NCI-H2196 treated with DMSO at 0.1 percent for 48 hours (cell line): ENCODE measurements around the gene KLKB1.
"Not testable (repeated sequence)": the region's sequence is repeated elsewhere in the genome, so short reads cannot be mapped to it uniquely, and the experiment has no call there.

Source experiments
- DNase-seq: peaks from one replicate; lab custom pipeline; 2025; ENCODE audit not compliant: unreplicated experiment; lab: John Stamatoyannopoulos, UW

The KLKB1 gene

GRCh38 chr4:186226521-186227189 is 652 bp upstream of the KLKB1 start:
- no peak for DNase-seq

- DNase-seq = no peak
Measured at GRCh38 chr4:186227744-186228513, 622 bp downstream of the KLKB1 start.

- DNase-seq = no peak
Measured at GRCh38 chr4:186228514-186228894, 1.2 kb downstream of the KLKB1 start.

GRCh38 chr4:186234367-186234766 is 7.1 kb downstream of the KLKB1 start:
- no peak for DNase-seq

GRCh38 chr4:186236126-186236525 is 8.8 kb downstream of the KLKB1 start:
- DNase-seq = no peak

- DNase-seq = no peak
Measured at GRCh38 chr4:186240452-186240847, 13.1 kb downstream of the KLKB1 start.

- DNase-seq = peak; percentile 37
Measured at GRCh38 chr4:186240848-186241491, 13.7 kb downstream of the KLKB1 start.

- DNase-seq = no peak
Measured at GRCh38 chr4:186241616-186242015, 14.3 kb downstream of the KLKB1 start.

GRCh38 chr4:186242031-186242430 is 14.7 kb downstream of the KLKB1 start:
- not testable (repeated sequence) for DNase-seq

GRCh38 chr4:186243331-186243730 is 16.0 kb downstream of the KLKB1 start:
- no peak for DNase-seq

- DNase-seq = no peak
Measured at GRCh38 chr4:186244835-186245234, 17.5 kb downstream of the KLKB1 start.

GRCh38 chr4:186247062-186247752 is 19.9 kb downstream of the KLKB1 start:
- DNase-seq = not testable (repeated sequence)

GRCh38 chr4:186248643-186249042 is 21.3 kb downstream of the KLKB1 start:
- no peak for DNase-seq

GRCh38 chr4:186249785-186250754 is 22.8 kb downstream of the KLKB1 start:
- no peak for DNase-seq

- DNase-seq = no peak
Measured at GRCh38 chr4:186250760-186251159, 23.5 kb downstream of the KLKB1 start.

GRCh38 chr4:186255122-186255521 is 27.8 kb downstream of the KLKB1 start:
- DNase-seq = no peak

GRCh38 chr4:186258216-186258811 is 31.0 kb downstream of the KLKB1 start:
- no peak for DNase-seq

GRCh38 chr4:186260117-186260503 is 32.8 kb downstream of the KLKB1 start:
- no peak for DNase-seq

GRCh38 chr4:186260504-186261448 is 33.5 kb downstream of the KLKB1 start:
- no peak for DNase-seq
